H1 (cell line): Measurements from ENCODE around the gene ATP8B3. TPM values are rescaled to one million over a fixed set of nuclear protein-coding genes. Genes with fewer than 3 reads are reported as not detected.

Experiments
- CTCF ChIA-PET: fragments of 300-600 bp; sonication (Branson Sonifier 250); formaldehyde crosslinking; loops from one replicate; lab custom pipeline; 2021; ENCODE audit not compliant: partially characterized antibody; lab: Charles Lee
- POLR2A ChIA-PET: fragments of 300-600 bp; sonication (Branson Sonifier 250); formaldehyde crosslinking; loops from one replicate; lab custom pipeline; 2021; ENCODE audit warnings: inconsistent platforms; ENCODE audit not compliant: partially characterized antibody; lab: Charles Lee
- DNase-seq, 2 experiments: peaks; one replicate each; pipeline versions ENCODE4 v3.0.0 to v3.0.0-alpha.2; 2010 to 2022; ENCODE audit warnings: low spot score in 2 of 2, low read depth in 1 of 2, mixed read lengths in 1 of 2
- FAIRE-seq: peaks from 2 replicates; lab custom pipeline; 2011; peaks lifted over from hg19 to GRCh38; lab: Jason Lieb, UNC
- H2AFZ ChIP-seq: 2 replicates; pipeline ENCODE4 v1.8.1; 2012; ENCODE audit warnings: low read length, inconsistent platforms
- H2AK5ac ChIP-seq: 2 replicates; pipeline ENCODE4 v1.6.1; 2013; ENCODE audit warnings: low read depth, low read length
- H2BK120ac ChIP-seq: replicated peaks from 2 replicates; pipeline ENCODE3; 2013; ENCODE audit warnings: low read depth, low read length, inconsistent platforms
- H2BK12ac ChIP-seq: 2 replicates; pipeline ENCODE4 v1.6.1; 2013; ENCODE audit warnings: low read depth, low read length
- H2BK15ac ChIP-seq: 2 replicates; pipeline ENCODE4 v1.6.1; 2013; ENCODE audit warnings: low read length
- H2BK20ac ChIP-seq: 2 replicates; pipeline ENCODE4 v1.6.1; 2013; ENCODE audit warnings: low read length
- H2BK5ac ChIP-seq: 2 replicates; pipeline ENCODE4 v1.6.1; 2013; ENCODE audit warnings: low read depth, low read length
- H3K14ac ChIP-seq: 2 replicates; pipeline ENCODE4 v1.6.1; 2013; ENCODE audit warnings: inconsistent platforms; ENCODE audit not compliant: insufficient read length
- H3K18ac ChIP-seq: 2 replicates; pipeline ENCODE4 v1.6.1; 2013; ENCODE audit warnings: low read length; ENCODE audit errors: extremely low read depth
- H3K23ac ChIP-seq: 2 replicates; pipeline ENCODE4 v1.6.1; 2013; ENCODE audit warnings: inconsistent platforms; ENCODE audit not compliant: insufficient read length
- H3K23me2 ChIP-seq: 2 replicates; pipeline ENCODE4 v1.6.1; 2013; ENCODE audit warnings: low read depth, low read length
- H3K27ac ChIP-seq: 2 replicates; pipeline ENCODE4 v1.6.1; 2011; ENCODE audit warnings: low read depth, low read length, inconsistent platforms
- H3K27me3 ChIP-seq, 4 experiments: replicated peaks in 1 of 4; 1 replicate in 1 of 4; 2 replicates in 3 of 4; pipeline versions ENCODE4 v1.6.1 to v1.8.1; 2011 to 2013; ENCODE audit warnings: low read length in 3 of 4, mild to moderate bottlenecking in 3 of 4, inconsistent platforms in 2 of 4, mixed read lengths in 2 of 4, moderate library complexity in 1 of 4; ENCODE audit not compliant: control insufficient read depth in 3 of 4, insufficient read depth in 3 of 4; ENCODE audit errors: extremely low read depth in 1 of 4
- H3K36me3 ChIP-seq, 4 experiments: 2 replicates each; pipeline versions ENCODE4 v1.6.1 to v1.8.1; 2011 to 2013; ENCODE audit warnings: mild to moderate bottlenecking in 4 of 4, low read length in 3 of 4, moderate library complexity in 2 of 4, control low read depth in 1 of 4, inconsistent platforms in 1 of 4; ENCODE audit not compliant: insufficient read depth in 4 of 4, control insufficient read depth in 2 of 4
- H3K4ac ChIP-seq: replicated peaks from 2 replicates; pipeline ENCODE3; 2013; ENCODE audit warnings: low read length, low read depth, mixed read lengths, inconsistent platforms; ENCODE audit not compliant: insufficient read length
- H3K4me1 ChIP-seq, 4 experiments: replicated peaks in 1 of 4; 1 replicate in 1 of 4; 2 replicates in 3 of 4; pipeline versions ENCODE4 v1.6.1 to v1.8.1; 2011 to 2013; ENCODE audit warnings: low read length in 3 of 4, inconsistent platforms in 2 of 4, mixed read lengths in 1 of 4; ENCODE audit not compliant: insufficient read depth in 4 of 4, control insufficient read depth in 3 of 4
- H3K4me2 ChIP-seq, 2 experiments: 2 replicates each; pipeline versions ENCODE4 v1.6.1 to v1.8.1; 2011 to 2013; ENCODE audit warnings: low read depth in 2 of 2, low read length in 2 of 2, control low read depth in 1 of 2, inconsistent platforms in 1 of 2, mild to moderate bottlenecking in 1 of 2; ENCODE audit not compliant: insufficient read depth in 1 of 2
- H3K4me3 ChIP-seq, 4 experiments: fragments of 200-600, 300-600 bp in 1 of 4; sonication (generic), shearing (Covaris generic), sonication (Bioruptor Twin) in 1 of 4; 2 replicates each; pipeline versions ENCODE4 v1.5.1 to v1.8.1; 2011 to 2016; ENCODE audit warnings: low read length in 4 of 4, low read depth in 3 of 4, control low read depth in 2 of 4, inconsistent platforms in 2 of 4, mild to moderate bottlenecking in 2 of 4, mixed read lengths in 1 of 4, moderate library complexity in 1 of 4; ENCODE audit not compliant: insufficient read depth in 2 of 4; ENCODE audit errors: extremely low read depth in 1 of 4
- H3K56ac ChIP-seq: replicated peaks from 2 replicates; pipeline ENCODE3; 2013; ENCODE audit warnings: low read depth, mild to moderate bottlenecking, mixed read lengths, low read length, inconsistent platforms; ENCODE audit not compliant: insufficient read length
- H3K79me1 ChIP-seq: 2 replicates; pipeline ENCODE4 v1.6.1; 2013; ENCODE audit warnings: low read depth, low read length, control low read depth
- H3K79me2 ChIP-seq, 2 experiments: 2 replicates each; pipeline versions ENCODE4 v1.6.1 to v1.8.1; 2012 to 2013; ENCODE audit warnings: low read length in 2 of 2, mild to moderate bottlenecking in 2 of 2, inconsistent platforms in 1 of 2; ENCODE audit not compliant: insufficient read depth in 2 of 2, control insufficient read depth in 1 of 2
- H3K9ac ChIP-seq, 4 experiments: replicated peaks in 1 of 4; 1 replicate in 1 of 4; 2 replicates in 3 of 4; pipeline versions ENCODE4 v1.6.1 to v1.8.1; 2011 to 2013; ENCODE audit warnings: low read depth in 3 of 4, low read length in 3 of 4, control low read depth in 2 of 4, mild to moderate bottlenecking in 2 of 4, moderate library complexity in 2 of 4, inconsistent platforms in 1 of 4; ENCODE audit errors: extremely low read depth in 1 of 4
- H3K9me3 ChIP-seq, 2 experiments: 2 replicates each; pipeline versions ENCODE4 v1.6.1 to v1.8.1; 2012 to 2013; ENCODE audit warnings: mild to moderate bottlenecking in 2 of 2, moderate library complexity in 2 of 2, control low read depth in 1 of 2, inconsistent platforms in 1 of 2, low read depth in 1 of 2, low read length in 1 of 2, mixed read lengths in 1 of 2; ENCODE audit not compliant: insufficient read depth in 2 of 2
- H4K20me1 ChIP-seq, 2 experiments: replicated peaks in 1 of 2; 2 replicates each; pipeline versions ENCODE3 to v1.8.1; 2011 to 2013; ENCODE audit warnings: inconsistent platforms in 2 of 2, low read length in 2 of 2, mild to moderate bottlenecking in 1 of 2; ENCODE audit not compliant: insufficient read depth in 2 of 2, control insufficient read depth in 1 of 2
- H4K5ac ChIP-seq: 2 replicates; pipeline ENCODE4 v1.6.1; 2013; ENCODE audit warnings: low read length, low read depth, mixed read lengths, inconsistent platforms; ENCODE audit not compliant: insufficient read length
- H4K8ac ChIP-seq: 2 replicates; pipeline ENCODE4 v1.8.0; 2013; ENCODE audit warnings: mild to moderate bottlenecking, moderate library complexity, low read length, inconsistent platforms; ENCODE audit not compliant: insufficient read depth; ENCODE audit errors: extremely low read depth
- H4K91ac ChIP-seq: replicated peaks from 2 replicates; pipeline ENCODE3; 2013; ENCODE audit warnings: low read length, mixed read lengths, inconsistent platforms; ENCODE audit not compliant: insufficient read length
- CBX5 ChIP-seq: fragments of 300-800, 300-1000 bp; sonication (generic); IDR thresholded peaks from 2 replicates; pipeline ENCODE4 v1.7.1; 2016; ENCODE audit warnings: antibody characterized with exemption, low read length, low read depth
- CREB1 ChIP-seq: IDR thresholded peaks from 2 replicates; pipeline ENCODE4 v1.6.1; 2012; ENCODE audit warnings: inconsistent platforms
- EP300 ChIP-seq, 2 experiments: IDR thresholded peaks; 1 replicate in 1 of 2; 2 replicates in 1 of 2; pipeline ENCODE4 v1.6.1; 2011 to 2012; ENCODE audit warnings: low read depth in 2 of 2, low read length in 2 of 2, mild to moderate bottlenecking in 2 of 2, borderline replicate concordance in 1 of 2, inconsistent platforms in 1 of 2, moderate library complexity in 1 of 2
- HDAC2 ChIP-seq, 2 experiments: fragments of 300-600 bp in 1 of 2; sonication (generic) in 1 of 2; IDR thresholded peaks; 2 replicates each; pipeline ENCODE4 v1.6.1; 2011 to 2012; ENCODE audit warnings: low read depth in 2 of 2, low read length in 2 of 2, mild to moderate bottlenecking in 2 of 2, moderate library complexity in 2 of 2, borderline replicate concordance in 1 of 2, inconsistent platforms in 1 of 2
- NRF1 ChIP-seq: IDR thresholded peaks from 2 replicates; pipeline ENCODE4 v1.6.1; 2011; ENCODE audit warnings: mild to moderate bottlenecking, low read depth, low read length, improper control_type of control experiment
- PHF8 ChIP-seq: fragments of 200-600 bp; sonication (generic); conservative IDR thresholded peaks from 2 replicates; pipeline ENCODE4 v1.7.1; 2012; ENCODE audit warnings: low read depth, mild to moderate bottlenecking, inconsistent platforms, low read length, moderate library complexity
- POLR2A ChIP-seq, 2 experiments: IDR thresholded peaks; 1 replicate in 1 of 2; 2 replicates in 1 of 2; pipeline ENCODE4 v1.6.1; 2011; ENCODE audit warnings: low read depth in 2 of 2, low read length in 2 of 2, mild to moderate bottlenecking in 2 of 2; ENCODE audit errors: control extremely low read depth in 1 of 2
- POLR2AphosphoS5 ChIP-seq: IDR thresholded peaks from 2 replicates; pipeline ENCODE4 v1.6.1; 2011; ENCODE audit warnings: low read depth, low read length
- RBBP5 ChIP-seq: IDR thresholded peaks from 2 replicates; pipeline ENCODE4 v1.7.1; 2012; ENCODE audit warnings: low read depth, mild to moderate bottlenecking, inconsistent platforms, low read length, moderate library complexity, borderline replicate concordance
- SIX5 ChIP-seq: IDR thresholded peaks from 2 replicates; pipeline ENCODE4 v1.6.1; 2011; ENCODE audit warnings: mild to moderate bottlenecking, low read depth, low read length
- WGBS, 2 experiments: shearing (Covaris generic) in 1 of 2; methylation state at CpG; one replicate each; pipeline versions ENCODE4 v1.1.6 to v1.1.7; 2013 to 2015; ENCODE audit warnings: low lambda C conversion rate in 2 of 2, mixed read lengths in 2 of 2, inconsistent platforms in 1 of 2, low coverage in 1 of 2, missing lambda C conversion rate in 1 of 2; ENCODE audit not compliant: insufficient replicate concordance in 2 of 2, insufficient coverage in 1 of 2, insufficient read length in 1 of 2; ENCODE audit errors: extremely low coverage in 1 of 2, missing lambda C conversion rate in 1 of 2; 5-methylcytosine and 5-hydroxymethylcytosine counted together
- polyA plus RNA-seq, 7 experiments: library from polyadenylated mRNA; depleted of rRNA in 3 of 7; stranded (reverse) in 5 of 7; unstranded in 2 of 7; fragments of >200 nt in 5 of 7; fragments of 200-250 nt in 2 of 7; gene quantifications; 1 replicate in 5 of 7; 2 replicates in 1 of 7; 4 replicates in 1 of 7; pipeline versions ENCODE4 v1.2.1 to v1.2.3, GENCODE V29; 2011 to 2013; ENCODE audit warnings: missing spikeins in 2 of 7, mixed read lengths in 2 of 7
- total RNA-seq: library from RNA; stranded (reverse); fragmentation: NEBNext Ultra II Directional; extraction: Animal tissue kit (Norgen Biotek cat#: 25700); gene quantifications from 2 replicates; pipeline ENCODE4 v1.2.1, GENCODE V29; 2021
- TF ChIP-seq, protein P1 (sequence below), 3 experiments: IDR thresholded peaks; 1 replicate in 2 of 3; 2 replicates in 1 of 3; pipeline versions ENCODE4 v1.5.1 to v1.6.1; 2011; ENCODE audit warnings: low read length in 3 of 3, mild to moderate bottlenecking in 3 of 3, inconsistent platforms in 2 of 3, low read depth in 1 of 3, moderate library complexity in 1 of 3; ENCODE audit not compliant: insufficient read depth in 1 of 3; ENCODE audit errors: control extremely low read depth in 1 of 3

ATP8B3 gene
- total and polyA plus RNA-seq, 2 of the 8 experiments (the other 6 are each of a cell fraction or from before 2014, with no cell fraction given): 4.1 to 9.3 TPM

DNA sequence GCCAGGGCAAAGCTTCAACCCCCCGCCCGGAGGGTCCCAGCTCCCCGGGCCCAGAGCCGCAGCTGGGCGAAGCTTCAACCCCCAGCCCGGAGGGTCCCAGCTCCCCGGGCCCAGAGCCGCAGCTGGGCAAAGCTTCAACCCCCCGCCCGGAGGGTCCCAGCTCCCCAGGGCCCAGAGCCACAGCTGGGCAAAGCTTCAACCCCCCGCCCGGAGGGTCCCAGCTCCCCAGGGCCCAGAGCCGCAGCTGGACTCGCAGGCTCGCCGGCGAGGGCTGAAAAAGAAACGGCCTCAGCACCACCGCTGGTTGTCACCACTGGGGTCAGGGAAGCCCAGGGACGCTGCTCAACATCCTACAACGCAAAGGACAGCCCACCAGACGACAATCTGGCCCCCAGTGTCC is 31.0 kb upstream of the ATP8B3 start:
- Histone ChIP-seq H3K4ac (no peak overlapping the region), H3K4me2 (no peak overlapping the region), H3K79me1 (peaks cover 36% of the 10 kb centered on the region), H2BK15ac (no peak overlapping the region), H3K27ac (no peak overlapping the region), H3K4me3 (no peak overlapping the region), H3K56ac (no peak overlapping the region), H3K4me1 (peaks cover 0 to 10% (median 7%) of the 10 kb centered on the region in 4 experiments; a peak in 6 of 7 replicates), H3K9ac (no peak overlapping the region), H3K27me3 (no peaks in the 10 kb centered on the region), H4K8ac (peak overlapping the region; percentile 38; the same call in 1 of the 2 replicates), H3K23me2 (peaks cover 3% of the 10 kb centered on the region; the same call in 1 of the 2 replicates), H2BK12ac (no peak overlapping the region), H2BK5ac (no peak overlapping the region), H3K14ac (no peak overlapping the region), H3K36me3 (no peaks in the 10 kb centered on the region), H4K5ac (no peak overlapping the region), H3K18ac (no peak overlapping the region), H2AFZ (no peak overlapping the region), H4K20me1 (peaks cover 28 to 38% of the 10 kb centered on the region in 2 experiments), H3K79me2 (peaks cover 23 to 91% of the 10 kb centered on the region in 2 experiments), H2AK5ac (no peak overlapping the region), H3K9me3 (no peaks in the 10 kb centered on the region), H4K91ac (no peak overlapping the region), H2BK120ac (no peak overlapping the region), H2BK20ac (no peak overlapping the region), H3K23ac (no peak overlapping the region)
- DNase-seq (no peak), FAIRE-seq (no peak)
- ChIA-PET CTCF (interaction anchor here (0.5 to 14.9 kb wide), 10 partner anchors 11 to 584 kb away, joined by 3 to 228 read pairs (median 5); no protein-coding TSS in a partner anchor), POLR2A (interaction anchor here (0.9 to 2.1 kb wide), 5 partner anchors 8 to 236 kb away, joined by 3 to 7 read pairs (median 5); no protein-coding TSS in a partner anchor)
- 91% methylated on average over 14 of the region's 22 CpGs; no CpG with 5 or more reads in 1 of the 2 experiments for WGBS, 2 experiments
- TF ChIP-seq, protein P1, sequence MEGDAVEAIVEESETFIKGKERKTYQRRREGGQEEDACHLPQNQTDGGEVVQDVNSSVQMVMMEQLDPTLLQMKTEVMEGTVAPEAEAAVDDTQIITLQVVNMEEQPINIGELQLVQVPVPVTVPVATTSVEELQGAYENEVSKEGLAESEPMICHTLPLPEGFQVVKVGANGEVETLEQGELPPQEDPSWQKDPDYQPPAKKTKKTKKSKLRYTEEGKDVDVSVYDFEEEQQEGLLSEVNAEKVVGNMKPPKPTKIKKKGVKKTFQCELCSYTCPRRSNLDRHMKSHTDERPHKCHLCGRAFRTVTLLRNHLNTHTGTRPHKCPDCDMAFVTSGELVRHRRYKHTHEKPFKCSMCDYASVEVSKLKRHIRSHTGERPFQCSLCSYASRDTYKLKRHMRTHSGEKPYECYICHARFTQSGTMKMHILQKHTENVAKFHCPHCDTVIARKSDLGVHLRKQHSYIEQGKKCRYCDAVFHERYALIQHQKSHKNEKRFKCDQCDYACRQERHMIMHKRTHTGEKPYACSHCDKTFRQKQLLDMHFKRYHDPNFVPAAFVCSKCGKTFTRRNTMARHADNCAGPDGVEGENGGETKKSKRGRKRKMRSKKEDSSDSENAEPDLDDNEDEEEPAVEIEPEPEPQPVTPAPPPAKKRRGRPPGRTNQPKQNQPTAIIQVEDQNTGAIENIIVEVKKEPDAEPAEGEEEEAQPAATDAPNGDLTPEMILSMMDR (IDR thresholded peaks at IDR 0.05; ENCODE audit: control extremely low read depth in 1 of 3, insufficient read depth in 1 of 3, low read depth in 1 of 3, low read length in 3 of 3): no peak
- TF ChIP-seq HDAC2 (IDR thresholded peaks at IDR 0.05; ENCODE audit: borderline replicate concordance in 1 of 2, low read depth in 2 of 2, low read length in 2 of 2) (no peak), POLR2A (IDR thresholded peaks at IDR 0.05; ENCODE audit: control extremely low read depth in 1 of 2, low read depth in 2 of 2, low read length in 2 of 2) (no peak), SIX5 (no peak), CREB1 (no peak), NRF1 (no peak), EP300 (IDR thresholded peaks at IDR 0.05; ENCODE audit: borderline replicate concordance in 1 of 2, low read depth in 2 of 2, low read length in 2 of 2) (no peak), POLR2AphosphoS5 (no peak), CBX5 (no peak), PHF8 (no peak), RBBP5 (no peak)
